Lower leg skin (tissue), 4 donors: ENCODE measurements around the gene CLIP4. TPM values are rescaled to one million over a fixed set of nuclear protein-coding genes. Genes with fewer than 3 reads are reported as not detected.
A peak's percentile ranks its signal among the peaks of the same experiment; 100 is the strongest.

Experiments
- DNase-seq, 2 donors: peaks; one replicate each; pipeline ENCODE4 v3.0.0-alpha.2; 2019; ENCODE audit warnings: low spot score in 2 of 2
- H3K4me3 ChIP-seq: fragments of 200-600 bp; sonication (generic); 2 replicates; pipeline ENCODE4 v1.5.1; 2017; ENCODE audit warnings: mild to moderate bottlenecking, low read depth; ENCODE audit not compliant: poor library complexity, severe bottlenecking
- POLR2A ChIP-seq, 2 donors: fragments of 450-650 bp; IDR thresholded peaks; one replicate each; pipeline ENCODE4 v1.6.1; 2016 to 2017; ENCODE audit warnings: antibody characterized with exemption in 2 of 2, mild to moderate bottlenecking in 1 of 2, moderate library complexity in 1 of 2
- WGBS, 2 donors: methylation state at CpG; one replicate each; pipeline ENCODE4 v1.1.5; 2018; 5-methylcytosine and 5-hydroxymethylcytosine counted together
- intact Hi-C: fragments of 100-400 bp; cut with DNase I; formaldehyde crosslinking; loops from one replicate; pipeline ENCODE4 v1.15.0; 2023; ENCODE audit warnings: low total_unique reads
- total RNA-seq, 4 donors: library from RNA; depleted of rRNA; stranded (reverse); fragments of >200 nt; gene quantifications; one replicate each; pipeline ENCODE4 v1.1.0, GENCODE V29; 2016
- TF ChIP-seq, protein P1 (sequence below), 3 donors: fragments of 450-650 bp; IDR thresholded peaks; one replicate each; pipeline ENCODE4 v1.5.1; 2016; ENCODE audit warnings: antibody characterized with exemption in 3 of 3, mild to moderate bottlenecking in 3 of 3, moderate library complexity in 2 of 3

Gene CLIP4
- total RNA-seq, 4 donors from 2014 or later = 50.6 to 82.2 (median 58.1) TPM

DNA sequence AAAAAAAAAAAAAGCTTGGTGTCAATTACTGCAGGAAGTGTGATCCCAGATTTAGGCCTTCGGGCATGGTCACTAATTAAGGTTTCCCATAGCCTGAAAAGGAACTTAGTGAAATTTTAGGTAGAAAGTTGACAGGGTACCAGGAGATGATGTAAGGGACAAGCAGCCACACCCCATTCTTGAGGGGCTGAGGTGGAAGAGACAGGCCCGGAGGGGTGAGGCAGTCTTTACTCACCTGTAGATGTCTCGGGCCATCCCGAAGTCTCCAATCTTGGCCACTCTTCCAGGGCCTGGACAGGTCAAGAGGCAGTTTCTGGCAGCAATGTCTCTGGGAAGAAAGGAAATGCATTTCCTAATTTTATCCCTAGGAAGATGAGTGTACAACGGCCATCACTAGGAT, 94.3 kb downstream of the CLIP4 start:
- 90 to 95% methylated on average over 5 of the region's 5 CpGs for WGBS, 2 donors
- DNase-seq = peak in 1 of 2 donors; percentile 71
- TF ChIP-seq, protein P1, sequence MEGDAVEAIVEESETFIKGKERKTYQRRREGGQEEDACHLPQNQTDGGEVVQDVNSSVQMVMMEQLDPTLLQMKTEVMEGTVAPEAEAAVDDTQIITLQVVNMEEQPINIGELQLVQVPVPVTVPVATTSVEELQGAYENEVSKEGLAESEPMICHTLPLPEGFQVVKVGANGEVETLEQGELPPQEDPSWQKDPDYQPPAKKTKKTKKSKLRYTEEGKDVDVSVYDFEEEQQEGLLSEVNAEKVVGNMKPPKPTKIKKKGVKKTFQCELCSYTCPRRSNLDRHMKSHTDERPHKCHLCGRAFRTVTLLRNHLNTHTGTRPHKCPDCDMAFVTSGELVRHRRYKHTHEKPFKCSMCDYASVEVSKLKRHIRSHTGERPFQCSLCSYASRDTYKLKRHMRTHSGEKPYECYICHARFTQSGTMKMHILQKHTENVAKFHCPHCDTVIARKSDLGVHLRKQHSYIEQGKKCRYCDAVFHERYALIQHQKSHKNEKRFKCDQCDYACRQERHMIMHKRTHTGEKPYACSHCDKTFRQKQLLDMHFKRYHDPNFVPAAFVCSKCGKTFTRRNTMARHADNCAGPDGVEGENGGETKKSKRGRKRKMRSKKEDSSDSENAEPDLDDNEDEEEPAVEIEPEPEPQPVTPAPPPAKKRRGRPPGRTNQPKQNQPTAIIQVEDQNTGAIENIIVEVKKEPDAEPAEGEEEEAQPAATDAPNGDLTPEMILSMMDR (IDR thresholded peaks at IDR 0.05) = no peak
- no peak for TF ChIP-seq POLR2A (IDR thresholded peaks at IDR 0.05)

DNA sequence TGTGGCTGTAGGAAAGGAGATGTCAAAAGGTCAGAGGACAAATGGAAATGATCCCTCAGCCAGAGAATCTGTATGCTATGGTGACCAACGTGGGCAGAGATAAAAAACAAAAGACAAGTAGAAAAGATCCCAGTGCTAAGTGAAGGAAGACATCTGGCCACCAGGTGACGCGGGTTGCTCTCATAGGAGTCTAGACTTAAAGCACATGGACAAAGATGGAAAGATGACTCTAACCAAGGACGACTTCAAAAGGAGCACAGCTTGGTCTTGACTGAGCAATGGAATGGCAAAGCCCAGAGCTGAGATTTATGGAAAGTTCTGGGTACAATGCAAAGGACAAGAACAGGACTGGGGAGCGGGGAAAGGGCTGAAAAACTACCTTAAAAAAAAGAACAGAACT, 96.8 kb downstream of the CLIP4 start:
- peak in 1 of 2 donors; percentile 50 for DNase-seq
- intact Hi-C loops = no loop called here
- no peak overlapping the region for H3K4me3 ChIP-seq
- TF ChIP-seq POLR2A (IDR thresholded peaks at IDR 0.05) = no peak
- TF ChIP-seq, protein P1 (IDR thresholded peaks at IDR 0.05) = no peak
- WGBS, 2 donors = 72 to 75% methylated on average over 5 of the region's 5 CpGs

More for the DNA sequence above, 94.3 kb downstream of the CLIP4 start:
- intact Hi-C loops = no loop called here
- H3K4me3 ChIP-seq = no peak overlapping the region

DNA sequence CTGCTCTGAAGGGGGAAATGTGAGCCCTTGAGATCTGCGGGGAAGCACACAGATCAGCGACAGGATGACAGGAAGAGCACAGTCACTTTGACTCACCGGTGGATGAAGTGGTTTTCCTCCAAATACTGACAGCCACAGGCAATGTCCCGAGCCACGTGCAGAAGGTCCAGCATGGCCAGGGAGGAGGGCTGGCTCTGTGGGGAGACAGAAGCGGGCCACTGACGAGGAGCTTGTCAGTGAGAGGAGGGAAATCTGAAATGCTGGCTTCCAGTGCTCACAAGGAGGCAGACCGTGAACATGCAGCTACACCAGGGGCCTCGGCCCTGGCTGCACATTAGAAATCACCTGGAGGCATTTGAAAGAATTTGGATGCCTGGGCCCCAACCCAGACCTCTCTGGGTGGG, 98.7 kb downstream of the CLIP4 start:
- DNase-seq = peak in 1 of 2 donors; percentile 60
- intact Hi-C loops = no loop called here
- no peak overlapping the region for H3K4me3 ChIP-seq
- 47 to 50% methylated on average over 9 of the region's 9 CpGs for WGBS, 2 donors
- TF ChIP-seq, protein P1 (IDR thresholded peaks at IDR 0.05) = no peak
- TF ChIP-seq POLR2A (IDR thresholded peaks at IDR 0.05) = no peak

DNA sequence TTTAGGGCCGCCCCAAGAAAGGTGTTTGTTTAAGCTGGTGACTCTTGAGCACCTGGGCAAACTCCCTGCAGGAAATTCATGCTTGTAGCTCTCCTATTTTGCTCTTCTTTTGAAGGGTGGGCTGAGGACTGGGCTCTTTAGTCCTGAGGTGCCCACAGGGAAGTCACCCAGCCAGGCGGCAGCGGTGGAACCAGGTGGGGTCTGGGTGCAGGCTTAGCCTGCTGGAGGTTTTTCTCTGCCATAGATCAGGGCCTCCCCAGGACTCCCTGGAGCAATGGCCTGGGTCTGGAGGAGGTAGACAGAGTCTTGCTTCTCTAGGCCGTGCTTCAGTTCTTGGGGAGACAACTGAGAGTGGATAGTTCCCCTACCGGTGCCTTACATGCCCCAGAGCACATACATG, 99.9 kb downstream of the CLIP4 start:
- TF ChIP-seq, protein P1 (IDR thresholded peaks at IDR 0.05) = no peak
- no peak for TF ChIP-seq POLR2A (IDR thresholded peaks at IDR 0.05)
- intact Hi-C loops = no loop called here
- DNase-seq = no peak
- H3K4me3 ChIP-seq = no peak overlapping the region
- 86 to 87% methylated on average over 5 of the region's 5 CpGs for WGBS, 2 donors

- WGBS, 2 donors = 85% methylated on average over 20 of the region's 20 CpGs
- DNase-seq = peak in 1 of 2 donors; percentile 14
- TF ChIP-seq, protein P1 (IDR thresholded peaks at IDR 0.05) = no peak
- no peak for TF ChIP-seq POLR2A (IDR thresholded peaks at IDR 0.05)
- no peak overlapping the region for H3K4me3 ChIP-seq
- intact Hi-C loops = no loop called here
Measured at GRCh38 chr2:29215739-29216608, 100.8 kb downstream of the CLIP4 start.
